HG02852 (cell line): ENCODE results near the gene SPDYE4.

Experiments
- ATAC-seq: cut with Tn5 transposase; IDR thresholded peaks from one replicate; pipeline ENCODE4 v1.9.1; 2021; ENCODE audit warnings: mild to moderate bottlenecking, moderate library complexity; ENCODE audit not compliant: unreplicated experiment

SPDYE4 gene

DNA sequence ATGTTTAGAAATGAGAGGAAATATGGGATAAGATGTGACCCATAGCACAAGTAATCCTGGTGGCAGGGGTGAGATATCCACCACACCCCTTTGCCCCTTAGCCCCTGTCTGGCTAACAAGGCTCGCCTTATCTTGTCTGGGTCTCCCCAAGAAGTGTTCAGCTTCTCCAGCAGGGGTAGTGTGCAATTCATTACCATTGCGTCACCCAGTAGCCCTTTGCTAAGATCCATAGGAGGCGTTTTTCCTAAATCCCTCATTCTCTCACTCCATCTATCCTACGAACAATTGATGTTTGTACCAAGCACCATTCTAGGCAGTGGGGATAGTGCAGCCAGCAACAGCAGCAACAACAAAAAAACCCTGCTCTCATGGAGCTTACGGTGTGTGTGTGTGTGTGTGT lies 44.5 kb downstream of the SPDYE4 start:
- no peak for ATAC-seq

DNA sequence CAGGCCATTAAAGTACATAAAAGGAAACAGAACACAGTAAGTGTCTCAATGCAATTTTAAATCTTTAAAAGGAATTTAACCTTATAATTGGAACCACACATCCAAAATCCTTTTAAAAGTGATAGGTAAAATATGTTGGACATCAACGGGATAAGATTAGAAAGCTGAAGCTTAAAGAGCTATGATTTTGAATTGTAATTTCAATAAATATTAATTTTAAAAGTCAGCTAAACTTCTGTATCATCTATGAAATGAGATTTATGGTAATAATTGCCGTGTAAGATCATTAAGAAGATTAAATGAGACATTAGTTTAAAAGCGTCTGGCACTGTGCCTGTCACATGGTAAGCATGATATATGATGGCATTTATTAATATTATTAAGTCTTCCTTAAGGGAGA lies 45.0 kb downstream of the SPDYE4 start:
- no peak for ATAC-seq

DNA sequence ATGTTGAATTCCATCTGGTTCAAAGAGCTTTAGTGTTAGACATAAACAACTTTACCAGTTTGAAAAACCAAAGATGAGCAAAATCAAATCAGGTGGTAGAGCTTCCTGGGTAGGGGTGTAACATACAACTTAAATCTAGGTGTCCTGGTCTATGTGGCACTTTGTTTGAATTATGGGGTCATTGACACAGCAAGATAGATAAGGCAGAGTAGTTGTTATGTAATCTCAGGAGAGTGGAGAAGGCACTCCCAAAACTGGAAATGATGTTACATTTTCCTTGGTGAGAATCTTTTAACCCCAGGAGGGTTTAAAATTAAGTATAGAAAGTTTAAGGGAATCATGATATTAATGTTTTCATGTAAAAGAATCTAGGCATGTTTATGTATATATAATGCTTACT lies 45.6 kb downstream of the SPDYE4 start:
- ATAC-seq, result no peak

DNA sequence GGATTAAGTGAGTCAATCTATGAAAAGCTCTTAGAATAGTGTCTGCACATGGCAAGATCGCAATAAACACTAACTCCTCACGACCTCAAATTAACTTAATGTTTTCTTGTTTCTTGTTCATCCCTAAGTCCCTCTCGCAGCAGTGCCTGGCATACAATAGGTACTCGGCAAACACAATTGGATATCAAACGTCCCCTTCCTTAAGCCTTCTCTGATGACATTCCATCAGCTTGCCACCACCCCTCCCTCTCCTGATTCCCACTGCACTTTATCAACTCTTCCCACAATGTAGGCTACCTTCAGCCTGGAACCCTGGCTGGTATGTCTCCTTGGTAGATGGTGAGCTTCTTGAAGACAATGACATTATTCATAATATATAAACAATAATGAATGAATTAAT lies 47.1 kb downstream of the SPDYE4 start:
- ATAC-seq, result no peak

DNA sequence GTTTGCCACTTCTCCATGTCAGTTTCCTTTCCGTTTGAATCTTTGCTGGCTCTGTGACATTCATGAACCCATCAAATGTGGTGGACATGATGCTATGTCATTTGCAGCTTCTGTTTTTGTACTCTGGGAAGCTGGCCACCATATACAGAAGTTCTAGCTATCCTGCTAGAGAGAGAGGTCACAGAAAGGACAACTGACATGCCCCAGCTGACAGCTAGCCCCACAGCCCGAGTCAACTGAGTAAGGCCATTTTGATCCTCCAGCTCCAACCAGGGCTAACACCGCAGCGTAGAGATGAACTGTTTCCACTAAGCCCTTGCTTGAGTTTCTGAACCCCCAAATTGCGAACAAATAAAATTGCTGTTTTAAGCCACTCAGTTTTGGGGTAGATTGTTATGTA lies 47.5 kb downstream of the SPDYE4 start:
- no peak for ATAC-seq

DNA sequence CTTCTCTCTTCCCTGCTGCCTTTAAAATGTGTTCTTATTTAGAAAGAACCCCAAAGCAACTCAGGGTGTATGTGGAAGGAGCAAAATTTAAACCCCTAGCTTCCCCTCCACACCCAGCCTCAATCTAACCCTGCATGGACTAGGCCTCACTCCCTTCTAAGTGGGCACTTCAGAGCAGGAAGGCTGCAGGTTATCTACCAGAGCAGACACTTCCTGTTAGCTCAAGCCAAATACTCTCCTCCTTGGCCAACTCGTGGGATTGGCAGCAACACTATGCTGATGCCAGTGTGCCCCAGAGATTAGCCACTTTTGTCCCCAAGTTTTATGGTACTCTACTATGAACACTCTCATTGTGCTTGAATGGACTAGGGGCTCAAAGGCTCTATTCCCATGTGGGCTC lies 49.3 kb downstream of the SPDYE4 start:
- ATAC-seq, result no peak

DNA sequence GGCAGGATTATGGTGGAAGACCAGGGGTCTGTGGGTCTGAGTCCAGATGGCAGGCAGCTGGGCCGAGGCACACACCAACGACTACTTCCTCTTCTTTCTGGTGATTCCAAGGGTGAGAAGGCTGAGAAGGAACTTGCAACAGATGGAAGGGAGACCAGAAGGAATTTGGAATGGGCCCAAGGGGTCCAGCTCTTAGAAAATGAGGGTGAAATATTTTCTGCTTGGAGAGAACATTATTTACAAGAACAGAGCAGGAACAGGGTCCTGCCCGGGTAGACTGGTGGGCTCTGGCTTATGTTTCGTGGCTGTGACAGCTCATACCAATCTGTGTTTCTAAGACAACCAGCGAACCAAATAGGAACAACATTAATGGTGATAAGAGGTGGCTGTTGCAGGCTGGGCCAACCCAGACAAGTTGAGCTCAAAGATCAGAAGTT lies 50.3 kb downstream of the SPDYE4 start:
- ATAC-seq, result no peak

DNA sequence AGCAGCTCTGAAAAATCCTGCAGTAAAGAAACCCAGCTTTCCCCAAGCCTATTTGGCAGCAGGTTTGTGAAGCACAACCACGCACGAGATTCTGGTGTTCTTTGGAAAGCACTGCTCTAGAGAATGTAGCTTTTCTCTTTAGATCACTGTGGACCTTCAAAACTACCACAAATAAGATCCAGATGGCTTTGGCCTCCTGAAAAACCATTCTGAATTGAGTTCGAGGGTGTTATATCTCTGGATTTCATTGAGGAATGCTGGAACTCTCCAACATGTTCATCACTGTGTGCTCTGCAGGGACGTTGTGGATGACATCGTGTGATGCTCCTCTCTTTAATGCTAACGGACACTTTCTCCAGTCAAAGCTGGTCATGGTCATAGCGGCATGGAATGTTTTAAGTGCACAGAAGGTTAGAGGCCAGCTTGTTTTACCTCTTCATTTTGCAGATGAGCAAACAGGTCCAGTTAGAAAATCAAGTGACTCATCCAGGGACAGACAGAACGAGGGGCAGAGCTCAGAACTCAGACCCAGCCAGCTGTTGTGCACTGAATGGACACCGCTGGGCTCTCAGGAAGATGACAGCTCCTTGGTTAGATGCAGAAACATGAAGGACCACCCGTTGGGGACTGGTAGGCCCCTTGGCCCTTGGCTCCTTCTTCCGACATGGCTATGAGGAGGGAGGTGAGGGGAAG lies 50.9 kb downstream of the SPDYE4 start:
- ATAC-seq, result no peak

DNA sequence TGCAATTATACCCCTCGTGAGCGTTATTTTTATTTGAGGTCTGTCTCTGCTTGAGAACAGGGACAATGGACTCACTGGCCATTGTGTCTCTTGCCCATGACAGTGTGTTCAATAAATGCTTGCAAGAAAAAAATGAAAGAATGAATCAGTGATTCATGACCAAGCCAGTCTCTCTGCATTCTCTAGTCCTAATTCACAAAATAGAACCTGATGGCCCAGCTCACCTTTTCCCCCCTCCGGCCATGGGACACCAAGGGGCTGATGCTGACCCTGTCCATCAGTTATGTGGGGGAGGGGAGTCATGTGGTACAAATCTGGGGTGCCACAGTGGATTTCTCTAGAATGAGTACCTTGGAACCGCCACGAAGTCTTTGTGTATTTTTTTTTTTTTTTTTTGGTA lies 51.9 kb downstream of the SPDYE4 start:
- ATAC-seq, result no peak

DNA sequence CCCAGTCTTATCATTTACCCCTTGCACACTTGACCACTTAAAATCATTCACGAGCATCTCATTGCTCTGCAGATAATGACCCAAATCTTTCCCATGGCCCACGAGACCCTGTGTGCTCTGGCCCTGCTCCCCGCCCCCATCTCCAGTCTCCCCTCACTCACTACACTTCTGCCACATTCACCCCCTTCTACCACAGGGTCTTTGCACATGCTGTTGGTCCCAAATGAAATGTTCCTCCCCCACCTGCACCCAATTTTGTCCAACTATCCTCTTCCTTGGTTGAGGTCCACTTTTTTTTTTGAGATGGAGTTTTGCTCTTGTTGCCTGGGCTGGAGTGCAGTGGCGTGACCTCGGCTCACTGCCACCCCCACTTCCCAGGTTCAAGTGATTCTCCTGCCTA lies 52.9 kb downstream of the SPDYE4 start:
- ATAC-seq, result no peak

DNA sequence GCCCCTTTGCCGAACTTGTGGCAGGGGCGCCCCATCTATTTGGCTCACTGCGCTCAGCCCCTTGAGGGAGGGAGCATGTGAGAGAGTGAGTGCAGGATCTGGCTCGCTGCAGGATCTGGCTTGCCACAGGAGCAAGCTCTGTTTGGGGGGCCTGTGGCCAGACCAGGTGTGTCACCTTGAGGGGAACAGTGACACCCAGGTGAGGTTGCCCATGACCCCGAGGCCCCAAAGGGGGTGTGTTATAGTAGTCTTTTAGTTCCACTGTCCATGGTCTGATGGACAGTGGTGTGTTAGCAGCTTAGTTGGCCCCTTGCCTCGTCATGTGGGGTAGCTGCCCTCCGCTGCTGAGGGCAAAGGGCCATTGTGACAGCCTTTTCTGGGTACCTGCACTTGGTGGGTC lies 55.3 kb downstream of the SPDYE4 start:
- no peak for ATAC-seq

DNA sequence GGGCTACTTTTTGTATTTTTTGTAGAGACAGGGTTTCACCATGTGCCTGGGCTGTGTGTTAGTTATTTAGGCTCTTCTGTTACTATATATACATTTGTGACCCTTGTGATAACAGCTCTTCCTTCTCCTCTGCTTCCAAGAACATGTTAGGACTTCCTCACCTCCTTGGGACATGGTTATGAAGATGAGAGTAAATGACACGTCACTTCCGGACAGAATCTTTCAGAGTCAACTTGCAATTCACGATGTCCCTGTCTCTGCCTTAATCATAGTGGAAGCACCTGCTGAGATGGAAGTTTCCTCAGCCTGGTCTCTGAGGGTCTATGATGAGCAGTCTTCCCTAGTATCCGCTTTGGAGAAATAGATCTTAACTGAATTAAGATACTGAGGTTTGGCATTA lies 56.6 kb downstream of the SPDYE4 start:
- no peak for ATAC-seq

DNA sequence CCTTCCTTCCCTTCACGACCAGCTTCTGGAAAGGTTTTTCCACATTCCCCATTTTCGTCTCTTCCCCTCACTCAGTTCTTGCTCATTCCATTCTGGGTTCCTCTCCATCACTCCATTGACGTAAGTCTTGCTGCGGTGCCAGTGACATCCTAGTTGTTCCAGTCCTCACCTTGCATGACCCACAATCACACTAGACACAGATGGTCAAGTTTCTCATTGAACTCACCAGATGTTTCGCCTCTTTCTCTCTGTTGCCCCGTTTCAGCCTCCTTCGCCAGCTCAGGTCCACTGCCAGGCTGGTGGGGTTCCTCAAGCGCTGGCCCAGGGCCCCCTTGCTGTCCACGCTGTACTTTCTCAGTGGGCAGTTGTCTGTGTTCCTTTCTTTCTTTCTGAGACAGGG lies 57.1 kb downstream of the SPDYE4 start:
- ATAC-seq, result no peak
